Measurements from ENCODE around the gene MS4A6A.
"Not testable (repeated sequence)": the region's sequence is repeated elsewhere in the genome, so short reads cannot be mapped to it uniquely, and the experiment has no call there.

MS4A6A gene

GRCh38 chr11:60182541-60183330 is at the start of gene MS4A6A:
TSS of gene MS4A6A (minus strand) at chr11:60183083. CDS start at chr11:60181727, 1,356 bp downstream.
- DNase-seq (ENCODE audit: low read depth in 2 of 2): no peak

GRCh38 chr11:60230681-60231080 is 47.8 kb upstream of the MS4A6A start:
- DNase-seq (ENCODE audit: low read depth in 2 of 2): no peak

- DNase-seq (ENCODE audit: low read depth in 2 of 2): no peak
Measured at GRCh38 chr11:60222141-60222540, 39.3 kb upstream of the MS4A6A start.

- DNase-seq (ENCODE audit: low read depth in 2 of 2): no peak
Measured at GRCh38 chr11:60221692-60222091, 38.8 kb upstream of the MS4A6A start.

- no peak for DNase-seq (ENCODE audit: low read depth in 2 of 2)
Measured at GRCh38 chr11:60221181-60221580, 38.3 kb upstream of the MS4A6A start.

- DNase-seq (ENCODE audit: low read depth in 2 of 2): no peak
Measured at GRCh38 chr11:60214386-60214785, 31.5 kb upstream of the MS4A6A start.

- DNase-seq (ENCODE audit: low read depth in 2 of 2): no peak
Measured at GRCh38 chr11:60211206-60211605, 28.3 kb upstream of the MS4A6A start.

- DNase-seq (ENCODE audit: low read depth in 2 of 2): no peak
Measured at GRCh38 chr11:60209977-60210376, 27.1 kb upstream of the MS4A6A start.

- DNase-seq (ENCODE audit: low read depth in 2 of 2): no peak
Measured at GRCh38 chr11:60208951-60209350, 26.1 kb upstream of the MS4A6A start.

- no peak for DNase-seq (ENCODE audit: low read depth in 2 of 2)
Measured at GRCh38 chr11:60208146-60208895, 25.4 kb upstream of the MS4A6A start.

- DNase-seq (ENCODE audit: low read depth in 2 of 2): no peak
Measured at GRCh38 chr11:60206616-60207015, 23.7 kb upstream of the MS4A6A start.

- DNase-seq (ENCODE audit: low read depth in 2 of 2): no peak
Measured at GRCh38 chr11:60204922-60205321, 22.0 kb upstream of the MS4A6A start.

- not testable (repeated sequence) for DNase-seq (ENCODE audit: low read depth in 2 of 2)
Measured at GRCh38 chr11:60201334-60201733, 18.5 kb upstream of the MS4A6A start.

GRCh38 chr11:60197442-60197841 is 14.6 kb upstream of the MS4A6A start:
- DNase-seq (ENCODE audit: low read depth in 2 of 2): no peak

GRCh38 chr11:60195923-60196368 is 13.1 kb upstream of the MS4A6A start:
- DNase-seq (ENCODE audit: low read depth in 2 of 2): no peak

- no peak for DNase-seq (ENCODE audit: low read depth in 2 of 2)
Measured at GRCh38 chr11:60194511-60194910, 11.6 kb upstream of the MS4A6A start.

GRCh38 chr11:60193687-60194433 is 11.0 kb upstream of the MS4A6A start:
- peak; percentile 5 to 12 for DNase-seq (ENCODE audit: low read depth in 2 of 2)

GRCh38 chr11:60192564-60192963 is 9.7 kb upstream of the MS4A6A start:
- DNase-seq (ENCODE audit: low read depth in 2 of 2): not testable (repeated sequence)

- DNase-seq (ENCODE audit: low read depth in 2 of 2): not testable (repeated sequence)
Measured at GRCh38 chr11:60188481-60188880, 5.6 kb upstream of the MS4A6A start.

GRCh38 chr11:60186128-60186527 is 3.2 kb upstream of the MS4A6A start:
- DNase-seq (ENCODE audit: low read depth in 2 of 2): not testable (repeated sequence)

- not testable (repeated sequence) for DNase-seq (ENCODE audit: low read depth in 2 of 2)
Measured at GRCh38 chr11:60185512-60185827, 2.6 kb upstream of the MS4A6A start.

- DNase-seq (ENCODE audit: low read depth in 2 of 2): no peak
Measured at GRCh38 chr11:60184824-60185511, 2.1 kb upstream of the MS4A6A start.

Measured in stimulated activated CD8-positive, alpha-beta memory T cell treated with anti-CD3 and anti-CD28 coated beads, Interleukin-2, amount 100 ng/mL, for 1 hour (primary cell).